ENCODE measurements around the gene UROD.
A peak's percentile ranks its signal among the peaks of the same experiment; 100 is the strongest.

GRCh38 chr1:45011837-45012638 is at the start of gene UROD:
- peak in 1 of 2 donors; percentile 50 for TF ChIP-seq POLR2A (IDR thresholded peaks at IDR 0.05)
- TF ChIP-seq, protein P1, sequence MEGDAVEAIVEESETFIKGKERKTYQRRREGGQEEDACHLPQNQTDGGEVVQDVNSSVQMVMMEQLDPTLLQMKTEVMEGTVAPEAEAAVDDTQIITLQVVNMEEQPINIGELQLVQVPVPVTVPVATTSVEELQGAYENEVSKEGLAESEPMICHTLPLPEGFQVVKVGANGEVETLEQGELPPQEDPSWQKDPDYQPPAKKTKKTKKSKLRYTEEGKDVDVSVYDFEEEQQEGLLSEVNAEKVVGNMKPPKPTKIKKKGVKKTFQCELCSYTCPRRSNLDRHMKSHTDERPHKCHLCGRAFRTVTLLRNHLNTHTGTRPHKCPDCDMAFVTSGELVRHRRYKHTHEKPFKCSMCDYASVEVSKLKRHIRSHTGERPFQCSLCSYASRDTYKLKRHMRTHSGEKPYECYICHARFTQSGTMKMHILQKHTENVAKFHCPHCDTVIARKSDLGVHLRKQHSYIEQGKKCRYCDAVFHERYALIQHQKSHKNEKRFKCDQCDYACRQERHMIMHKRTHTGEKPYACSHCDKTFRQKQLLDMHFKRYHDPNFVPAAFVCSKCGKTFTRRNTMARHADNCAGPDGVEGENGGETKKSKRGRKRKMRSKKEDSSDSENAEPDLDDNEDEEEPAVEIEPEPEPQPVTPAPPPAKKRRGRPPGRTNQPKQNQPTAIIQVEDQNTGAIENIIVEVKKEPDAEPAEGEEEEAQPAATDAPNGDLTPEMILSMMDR (IDR thresholded peaks at IDR 0.05): peak in 1 of 12 donors; percentile 3
